GM12878 (cell line): Measurements from ENCODE around the gene GPR108. TPM values are rescaled to one million over a fixed set of nuclear protein-coding genes. Genes with fewer than 3 reads are reported as not detected.

Source experiments
- ATAC-seq: fragments of 200-7000 bp; cut with Tn5 transposase; 3 replicates; pipeline ENCODE4 v1.9.1; 2020; ENCODE audit warnings: mild to moderate bottlenecking, moderate library complexity
- BruUV-seq: library from RNA; stranded (reverse); fragments of 400-500 nt; replicated peaks from 2 replicates; lab custom pipeline; 2021; lab: Mats Ljungman, UMichigan
- CTCF ChIA-PET: fragments of 300-600 bp; sonication (Branson Sonifier 250); formaldehyde crosslinking; extraction: SDS; loops from one replicate; lab custom pipeline; 2021; ENCODE audit warnings: inconsistent platforms; lab: Yijun Ruan, JAX
- POLR2A ChIA-PET: fragments of 350-600 bp; formaldehyde crosslinking; extraction: SDS; loops from one replicate; lab custom pipeline; 2021; ENCODE audit warnings: inconsistent platforms; lab: Charles Lee
- RAD21 ChIA-PET: fragments of 300-600 bp; sonication (Branson Sonifier 250); formaldehyde crosslinking; loops from one replicate; lab custom pipeline; 2023; ENCODE audit warnings: antibody characterized with exemption; ENCODE audit not compliant: unreplicated experiment; lab: Charles Lee
- SMC1A ChIA-PET: fragments of 300-600 bp; sonication (Branson Sonifier 250); formaldehyde crosslinking; loops from one replicate; lab custom pipeline; 2023; ENCODE audit not compliant: unreplicated experiment, uncharacterized antibody; lab: Charles Lee
- DNase-seq: peaks from one replicate; pipeline ENCODE4 v3.0.0-alpha.2; 2011; ENCODE audit warnings: low read depth, low spot score
- FAIRE-seq: peaks from 3 replicates; lab custom pipeline; 2011; peaks lifted over from hg19 to GRCh38; lab: Jason Lieb, UNC
- H2AFZ ChIP-seq: 2 replicates; pipeline ENCODE4 v1.6.0; 2011; ENCODE audit warnings: low read depth, low read length, control low read depth; ENCODE audit not compliant: control insufficient read depth
- H3K27ac ChIP-seq: 2 replicates; pipeline ENCODE4 v1.5.1; 2011; ENCODE audit warnings: control low read depth; ENCODE audit not compliant: control insufficient read depth, insufficient read depth
- H3K27me3 ChIP-seq, 2 experiments: replicated peaks in 1 of 2; 2 replicates each; pipeline versions ENCODE4 v1.6.0 to v1.6.1; 2011; ENCODE audit warnings: low read length in 1 of 2; ENCODE audit not compliant: control insufficient read depth in 2 of 2, insufficient read depth in 2 of 2
- H3K36me3 ChIP-seq, 2 experiments: 2 replicates each; pipeline ENCODE4 v1.5.1; 2011; ENCODE audit warnings: low read length in 1 of 2; ENCODE audit not compliant: control insufficient read depth in 2 of 2, insufficient read depth in 2 of 2
- H3K4me1 ChIP-seq: 2 replicates; pipeline ENCODE4 v1.6.1; 2011; ENCODE audit warnings: mild to moderate bottlenecking, low read length, moderate library complexity, mixed read lengths; ENCODE audit not compliant: control insufficient read depth, insufficient read depth
- H3K4me2 ChIP-seq: 2 replicates; pipeline ENCODE4 v1.6.0; 2011; ENCODE audit warnings: control low read depth; ENCODE audit not compliant: control insufficient read depth, insufficient read depth
- H3K4me3 ChIP-seq: fragments of 200-600 bp; sonication (generic); 2 replicates; pipeline ENCODE4 v1.5.1; 2016
- H3K79me2 ChIP-seq: 2 replicates; pipeline ENCODE4 v1.6.0; 2011; ENCODE audit warnings: low read length; ENCODE audit not compliant: control insufficient read depth, insufficient read depth
- H3K9ac ChIP-seq: 2 replicates; pipeline ENCODE4 v1.8.0; 2011; ENCODE audit warnings: low read length, control low read depth, mixed read lengths; ENCODE audit not compliant: control insufficient read depth, insufficient read depth
- H3K9me3 ChIP-seq: replicated peaks from 3 replicates; pipeline ENCODE4 v1.5.1; 2011; ENCODE audit warnings: mild to moderate bottlenecking, low read length; ENCODE audit not compliant: control insufficient read depth, insufficient read depth
- H4K20me1 ChIP-seq: 2 replicates; pipeline ENCODE4 v1.6.0; 2011; ENCODE audit not compliant: control insufficient read depth, insufficient read depth
- BACH1 ChIP-seq: fragments of 450-650 bp; IDR thresholded peaks from 2 replicates; pipeline ENCODE4 v1.6.1; 2017; ENCODE audit warnings: mild to moderate bottlenecking, borderline replicate concordance
- CHD1 ChIP-seq: IDR thresholded peaks from 2 replicates; pipeline ENCODE4 v1.6.1; 2012; ENCODE audit warnings: low read depth, low read length, improper control_type of control experiment
- CHD2 ChIP-seq: IDR thresholded peaks from 2 replicates; pipeline ENCODE4 v1.6.1; 2011; ENCODE audit warnings: low read depth, low read length, improper control_type of control experiment, borderline replicate concordance
- CHD4 ChIP-seq: fragments of 200-600 bp; sonication (generic); IDR thresholded peaks from 2 replicates; pipeline ENCODE4 v1.6.1; 2016; ENCODE audit warnings: mild to moderate bottlenecking
- FOS ChIP-seq: IDR thresholded peaks from 3 replicates; pipeline ENCODE4 v1.6.1; 2011; ENCODE audit warnings: borderline replicate concordance; ENCODE audit not compliant: insufficient read length; ENCODE audit errors: extremely low read depth
- MTA2 ChIP-seq: fragments of 450-650 bp; IDR thresholded peaks from 2 replicates; pipeline ENCODE4 v1.6.1; 2016; ENCODE audit warnings: low read depth, mild to moderate bottlenecking, moderate library complexity
- RBBP5 ChIP-seq: fragments of 200-600 bp; sonication (generic); conservative IDR thresholded peaks from 2 replicates; pipeline ENCODE4 v1.6.1; 2016
- TARDBP ChIP-seq: IDR thresholded peaks from 2 replicates; pipeline ENCODE4 v1.6.1; 2016; ENCODE audit warnings: borderline replicate concordance
- YBX1 ChIP-seq: fragments of 450-650 bp; IDR thresholded peaks from 2 replicates; pipeline ENCODE4 v1.6.1; 2016; ENCODE audit warnings: antibody characterized with exemption
- ZNF24 ChIP-seq: fragments of 450-650 bp; IDR thresholded peaks from 2 replicates; pipeline ENCODE4 v1.6.1; 2017; ENCODE audit warnings: antibody characterized with exemption, mild to moderate bottlenecking
- whole genome bisulfite sequencing: methylation state at CpG from one replicate; pipeline ENCODE4 v1.1.6; 2016; ENCODE audit warnings: low lambda C conversion rate; ENCODE audit not compliant: insufficient replicate concordance, insufficient coverage; ENCODE audit errors: missing lambda C conversion rate; 5-methylcytosine and 5-hydroxymethylcytosine counted together
- in situ Hi-C: fragments of 300-500 bp; cut with MboI; formaldehyde crosslinking; loops from 9 replicates; pipeline ENCODE4 v1.14.3; 2018; ENCODE audit warnings: mixed read lengths
- intact Hi-C: fragments of 100-400 bp; cut with micrococcal nuclease; formaldehyde crosslinking; loops from one replicate; pipeline ENCODE4 v1.14.2; 2022; ENCODE audit not compliant: unreplicated experiment
- polyA plus RNA-seq, 11 experiments: library from polyadenylated mRNA; depleted of rRNA in 4 of 11; unstranded in 6 of 11; stranded (reverse) in 5 of 11; fragments of >200 nt; fragmentation: Nextera tagmentation in 4 of 11; fragmentation: Illumina TruSeq in 1 of 11; extraction: Ambion mirVana in 4 of 11; extraction: Trizol in 1 of 11; gene quantifications; 1 replicate in 1 of 11; 2 replicates in 10 of 11; pipeline versions ENCODE4 v1.2.1 to v1.2.3, GENCODE V29; 2011 to 2016; ENCODE audit warnings: inconsistent platforms in 2 of 11, missing spikeins in 2 of 11, low read depth in 1 of 11
- total RNA-seq, 4 experiments: library from RNA; depleted of rRNA in 3 of 4; stranded (reverse); fragments of >200 nt in 3 of 4; fragmentation: Illumina TruSeq in 1 of 4; extraction: Trizol in 1 of 4; gene quantifications; 2 replicates each; pipeline versions ENCODE4 v1.2.1 to v1.2.3, GENCODE V29; 2013 to 2021
- TF ChIP-seq, protein P1 (sequence below): fragments of 450-650 bp; IDR thresholded peaks from 2 replicates; pipeline ENCODE4 v1.6.1; 2016; ENCODE audit warnings: mild to moderate bottlenecking
- TF ChIP-seq, protein P2 (sequence below): IDR thresholded peaks from 2 replicates; pipeline ENCODE4 v1.6.1; 2012; ENCODE audit warnings: improper control_type of control experiment, low read depth, low read length; ENCODE audit not compliant: insufficient replicate concordance

GPR108 gene
- total and polyA plus RNA-seq, 10 of the 15 experiments (the other 5 are each of a cell fraction or from before 2014, with no cell fraction given): 4.4 to 87.2 (median 57.1) TPM

DNA sequence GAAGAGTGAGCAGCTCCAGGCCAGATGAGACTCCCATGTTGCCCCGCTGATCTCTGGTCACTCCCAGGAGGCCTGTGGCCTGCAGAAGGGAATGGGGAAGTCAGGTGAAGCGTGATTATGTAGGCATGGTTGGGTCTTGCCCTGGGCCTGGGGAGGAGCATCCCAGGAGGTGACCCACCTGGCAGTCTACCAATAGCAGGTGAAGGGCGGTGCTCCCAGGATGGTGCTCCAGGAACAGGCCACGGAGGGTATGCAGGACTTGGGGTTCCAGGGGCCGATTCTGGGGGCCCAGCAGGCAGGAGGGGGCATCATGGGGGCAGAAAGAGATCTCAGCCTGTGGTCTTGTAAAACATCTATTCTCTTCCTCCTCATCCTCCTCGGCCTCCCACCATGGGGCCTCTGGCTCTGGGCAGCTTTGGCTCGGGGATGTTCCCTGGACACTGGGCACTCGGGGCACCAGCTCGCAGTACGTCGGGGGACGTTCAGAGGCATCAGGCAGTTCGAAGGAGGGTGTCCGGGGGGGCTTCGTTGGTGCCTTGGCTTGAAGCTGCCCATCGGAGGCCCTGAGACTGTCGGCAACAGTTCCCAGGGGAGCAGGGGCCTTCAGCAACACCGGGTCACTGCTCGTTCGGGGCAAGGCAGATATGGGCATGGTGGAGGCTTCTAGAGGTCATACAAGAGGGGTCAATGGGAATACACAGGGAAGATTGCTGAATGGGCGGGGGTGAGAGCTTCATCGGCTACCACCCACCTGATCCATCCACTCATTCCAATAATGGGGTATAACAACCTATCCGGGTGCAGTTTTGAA is 17.5 kb upstream of the GPR108 start:
- no peaks in the 10 kb centered on the region for H4K20me1 ChIP-seq
- in situ Hi-C loops: no loop called here
- H3K27me3 ChIP-seq: no peaks in the 10 kb centered on the region
- H3K36me3 ChIP-seq: peaks cover 7% of the 10 kb centered on the region in 2 experiments
- ChIA-PET SMC1A (no interaction called here), POLR2A (no interaction called here), RAD21 (no interaction called here), CTCF (interaction anchor here (1.2 kb wide), 1 partner anchor 12 kb away, joined by 4 read pairs; no protein-coding TSS in a partner anchor)
- H3K79me2 ChIP-seq: no peaks in the 10 kb centered on the region; the same call in 1 of the 2 replicates
- no peak overlapping the region for H2AFZ ChIP-seq
- peaks cover 18% of the 10 kb centered on the region for H3K4me1 ChIP-seq
- no peaks in the 10 kb centered on the region for H3K9me3 ChIP-seq
- no TSS peak for BruUV-seq
- no peak overlapping the region for H3K27ac ChIP-seq
- intact Hi-C loops: loop anchor here (5.0 kb wide), 2 partner anchors 107 to 123 kb away; no protein-coding TSS in a partner anchor
- DNase-seq: no peak
- H3K4me2 ChIP-seq: no peak overlapping the region
- 87% methylated on average over 22 of the region's 23 CpGs for WGBS
- no peak overlapping the region for H3K4me3 ChIP-seq
- TF ChIP-seq, protein P1, sequence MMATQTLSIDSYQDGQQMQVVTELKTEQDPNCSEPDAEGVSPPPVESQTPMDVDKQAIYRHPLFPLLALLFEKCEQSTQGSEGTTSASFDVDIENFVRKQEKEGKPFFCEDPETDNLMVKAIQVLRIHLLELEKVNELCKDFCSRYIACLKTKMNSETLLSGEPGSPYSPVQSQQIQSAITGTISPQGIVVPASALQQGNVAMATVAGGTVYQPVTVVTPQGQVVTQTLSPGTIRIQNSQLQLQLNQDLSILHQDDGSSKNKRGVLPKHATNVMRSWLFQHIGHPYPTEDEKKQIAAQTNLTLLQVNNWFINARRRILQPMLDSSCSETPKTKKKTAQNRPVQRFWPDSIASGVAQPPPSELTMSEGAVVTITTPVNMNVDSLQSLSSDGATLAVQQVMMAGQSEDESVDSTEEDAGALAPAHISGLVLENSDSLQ: no peak
- TF ChIP-seq FOS: no peak
- TF ChIP-seq RBBP5: no peak
- TF ChIP-seq YBX1: no peak
- TF ChIP-seq MTA2: no peak
- no peak for TF ChIP-seq CHD2
- no peak for TF ChIP-seq CHD1
- TF ChIP-seq BACH1: no peak
- TF ChIP-seq TARDBP: no peak
- TF ChIP-seq, protein P2, sequence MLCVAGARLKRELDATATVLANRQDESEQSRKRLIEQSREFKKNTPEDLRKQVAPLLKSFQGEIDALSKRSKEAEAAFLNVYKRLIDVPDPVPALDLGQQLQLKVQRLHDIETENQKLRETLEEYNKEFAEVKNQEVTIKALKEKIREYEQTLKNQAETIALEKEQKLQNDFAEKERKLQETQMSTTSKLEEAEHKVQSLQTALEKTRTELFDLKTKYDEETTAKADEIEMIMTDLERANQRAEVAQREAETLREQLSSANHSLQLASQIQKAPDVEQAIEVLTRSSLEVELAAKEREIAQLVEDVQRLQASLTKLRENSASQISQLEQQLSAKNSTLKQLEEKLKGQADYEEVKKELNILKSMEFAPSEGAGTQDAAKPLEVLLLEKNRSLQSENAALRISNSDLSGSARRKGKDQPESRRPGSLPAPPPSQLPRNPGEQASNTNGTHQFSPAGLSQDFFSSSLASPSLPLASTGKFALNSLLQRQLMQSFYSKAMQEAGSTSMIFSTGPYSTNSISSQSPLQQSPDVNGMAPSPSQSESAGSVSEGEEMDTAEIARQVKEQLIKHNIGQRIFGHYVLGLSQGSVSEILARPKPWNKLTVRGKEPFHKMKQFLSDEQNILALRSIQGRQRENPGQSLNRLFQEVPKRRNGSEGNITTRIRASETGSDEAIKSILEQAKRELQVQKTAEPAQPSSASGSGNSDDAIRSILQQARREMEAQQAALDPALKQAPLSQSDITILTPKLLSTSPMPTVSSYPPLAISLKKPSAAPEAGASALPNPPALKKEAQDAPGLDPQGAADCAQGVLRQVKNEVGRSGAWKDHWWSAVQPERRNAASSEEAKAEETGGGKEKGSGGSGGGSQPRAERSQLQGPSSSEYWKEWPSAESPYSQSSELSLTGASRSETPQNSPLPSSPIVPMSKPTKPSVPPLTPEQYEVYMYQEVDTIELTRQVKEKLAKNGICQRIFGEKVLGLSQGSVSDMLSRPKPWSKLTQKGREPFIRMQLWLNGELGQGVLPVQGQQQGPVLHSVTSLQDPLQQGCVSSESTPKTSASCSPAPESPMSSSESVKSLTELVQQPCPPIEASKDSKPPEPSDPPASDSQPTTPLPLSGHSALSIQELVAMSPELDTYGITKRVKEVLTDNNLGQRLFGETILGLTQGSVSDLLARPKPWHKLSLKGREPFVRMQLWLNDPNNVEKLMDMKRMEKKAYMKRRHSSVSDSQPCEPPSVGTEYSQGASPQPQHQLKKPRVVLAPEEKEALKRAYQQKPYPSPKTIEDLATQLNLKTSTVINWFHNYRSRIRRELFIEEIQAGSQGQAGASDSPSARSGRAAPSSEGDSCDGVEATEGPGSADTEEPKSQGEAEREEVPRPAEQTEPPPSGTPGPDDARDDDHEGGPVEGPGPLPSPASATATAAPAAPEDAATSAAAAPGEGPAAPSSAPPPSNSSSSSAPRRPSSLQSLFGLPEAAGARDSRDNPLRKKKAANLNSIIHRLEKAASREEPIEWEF: no peak
- no peak for TF ChIP-seq CHD4
- no peak for TF ChIP-seq ZNF24
- TF ChIP-seq, all 136 proteins: peak for 0
- no peak overlapping the region for H3K9ac ChIP-seq
- FAIRE-seq: no peak
- no peak for ATAC-seq
